Nephron (organoid): ENCODE data around the gene ST3GAL3.
A peak's percentile ranks its signal among the peaks of the same experiment; 100 is the strongest.

Source experiments
- H3K27ac Mint-ChIP-seq, 3 experiments: 2 replicates each; pipeline ENCODE4 v1.8.0; 2020; ENCODE audit warnings: mixed read lengths in 3 of 3, mild to moderate bottlenecking in 2 of 3, moderate library complexity in 1 of 3
- H3K27me3 Mint-ChIP-seq: 2 replicates; pipeline ENCODE4 v1.8.0; 2021; ENCODE audit warnings: low read depth, mild to moderate bottlenecking, moderate library complexity, mixed read lengths
- H3K36me3 Mint-ChIP-seq: 2 replicates; pipeline ENCODE4 v1.8.0; 2020; ENCODE audit warnings: low read depth, mixed read lengths
- H3K4me1 Mint-ChIP-seq: 2 replicates; pipeline ENCODE4 v1.8.0; 2020; ENCODE audit warnings: mixed read lengths
- H3K4me3 Mint-ChIP-seq, 3 experiments: 2 replicates each; pipeline ENCODE4 v1.8.0; 2020; ENCODE audit warnings: mild to moderate bottlenecking in 3 of 3, mixed read lengths in 3 of 3, moderate library complexity in 2 of 3
- H3K9me3 Mint-ChIP-seq: 2 replicates; pipeline ENCODE4 v1.8.0; 2020; ENCODE audit warnings: mixed read lengths
- TF ChIP-seq, protein P1 (sequence below), 3 experiments: fragments of 200-600 bp; sonication (generic); IDR thresholded peaks; one replicate each; pipeline ENCODE4 v1.5.0; 2021; ENCODE audit warnings: antibody characterized with exemption in 3 of 3; ENCODE audit not compliant: unreplicated experiment in 3 of 3

The ST3GAL3 gene

DNA sequence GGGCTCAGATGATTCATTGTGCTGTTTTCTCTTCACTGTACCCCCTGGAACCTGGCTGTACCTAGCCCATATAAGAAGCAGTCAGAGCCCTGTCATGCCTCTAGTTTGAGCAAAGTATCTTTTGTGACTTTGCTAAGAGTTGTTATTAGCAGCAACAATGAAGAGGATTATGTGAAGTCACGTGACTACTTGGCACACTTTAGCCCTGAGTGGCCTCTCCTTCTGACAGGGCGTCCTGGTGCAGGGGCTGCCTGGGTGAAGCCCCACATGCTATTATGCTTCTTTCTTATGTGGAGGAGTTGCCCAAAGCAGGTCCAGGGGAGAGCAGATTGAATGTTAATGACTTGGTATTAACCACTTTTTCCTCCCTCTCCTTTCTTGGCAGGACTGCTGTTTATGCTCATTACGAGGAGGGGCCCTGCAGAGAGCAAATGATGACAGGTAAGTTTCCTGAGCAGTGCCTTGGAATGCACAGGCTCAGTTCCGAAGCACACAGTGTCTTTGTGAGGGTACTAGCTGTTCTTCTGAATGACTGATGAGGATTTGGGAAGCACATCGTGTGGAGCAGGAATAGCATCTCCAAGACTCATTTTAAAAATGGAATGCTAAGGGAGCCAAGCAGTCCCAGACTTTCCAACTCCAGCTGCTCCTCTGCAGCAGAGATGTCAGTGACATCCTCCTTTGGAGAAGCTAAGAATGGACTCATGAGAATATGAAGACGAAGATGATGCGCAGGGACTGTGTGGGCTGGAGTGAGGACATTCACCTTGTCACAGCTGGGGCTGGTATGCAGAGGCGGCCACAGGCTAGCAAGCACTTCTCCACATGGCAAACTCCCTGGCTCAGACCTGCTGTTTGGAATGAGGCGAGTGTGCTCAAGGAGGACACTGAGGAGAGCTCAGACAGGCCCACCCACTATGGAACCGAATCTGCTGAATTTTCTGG is 15.2 kb upstream of the ST3GAL3 start:
- H3K27me3 Mint-ChIP-seq, result no peaks in the 10 kb centered on the region
- H3K27ac Mint-ChIP-seq, result peak overlapping the region; percentile 43 to 73 (median 60)
- no peaks in the 10 kb centered on the region for H3K9me3 Mint-ChIP-seq
- TF ChIP-seq, protein P1, sequence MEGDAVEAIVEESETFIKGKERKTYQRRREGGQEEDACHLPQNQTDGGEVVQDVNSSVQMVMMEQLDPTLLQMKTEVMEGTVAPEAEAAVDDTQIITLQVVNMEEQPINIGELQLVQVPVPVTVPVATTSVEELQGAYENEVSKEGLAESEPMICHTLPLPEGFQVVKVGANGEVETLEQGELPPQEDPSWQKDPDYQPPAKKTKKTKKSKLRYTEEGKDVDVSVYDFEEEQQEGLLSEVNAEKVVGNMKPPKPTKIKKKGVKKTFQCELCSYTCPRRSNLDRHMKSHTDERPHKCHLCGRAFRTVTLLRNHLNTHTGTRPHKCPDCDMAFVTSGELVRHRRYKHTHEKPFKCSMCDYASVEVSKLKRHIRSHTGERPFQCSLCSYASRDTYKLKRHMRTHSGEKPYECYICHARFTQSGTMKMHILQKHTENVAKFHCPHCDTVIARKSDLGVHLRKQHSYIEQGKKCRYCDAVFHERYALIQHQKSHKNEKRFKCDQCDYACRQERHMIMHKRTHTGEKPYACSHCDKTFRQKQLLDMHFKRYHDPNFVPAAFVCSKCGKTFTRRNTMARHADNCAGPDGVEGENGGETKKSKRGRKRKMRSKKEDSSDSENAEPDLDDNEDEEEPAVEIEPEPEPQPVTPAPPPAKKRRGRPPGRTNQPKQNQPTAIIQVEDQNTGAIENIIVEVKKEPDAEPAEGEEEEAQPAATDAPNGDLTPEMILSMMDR (IDR thresholded peaks at IDR 0.05; ENCODE audit: unreplicated experiment in 3 of 3), result no peak
- H3K4me1 Mint-ChIP-seq, result no peaks in the 10 kb centered on the region
- peaks cover 62% of the 10 kb centered on the region for H3K36me3 Mint-ChIP-seq
- no peak overlapping the region for H3K4me3 Mint-ChIP-seq

DNA sequence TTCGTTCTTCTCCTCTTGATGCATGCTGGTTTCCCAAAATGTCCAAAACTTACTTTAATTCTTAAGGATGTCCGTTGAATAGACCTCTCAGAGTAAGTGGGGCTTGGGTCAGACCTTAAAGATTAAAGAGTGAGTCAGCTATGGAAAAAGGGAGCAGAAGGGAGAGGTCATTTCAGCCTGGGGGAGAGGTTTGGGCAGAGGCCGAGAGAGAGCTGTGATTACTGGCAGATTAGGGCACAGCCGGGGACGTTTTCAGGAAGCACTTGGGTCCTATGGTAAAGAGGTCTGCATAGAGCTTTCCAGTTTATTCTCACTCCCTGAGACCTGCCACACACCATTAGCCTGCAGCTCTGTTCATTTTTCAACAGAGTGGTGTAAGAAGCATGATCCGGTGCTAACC is 14.0 kb upstream of the ST3GAL3 start:
- peaks cover 52% of the 10 kb centered on the region for H3K36me3 Mint-ChIP-seq
- no peaks in the 10 kb centered on the region for H3K27me3 Mint-ChIP-seq
- H3K4me3 Mint-ChIP-seq, result no peak overlapping the region
- TF ChIP-seq, protein P1 (IDR thresholded peaks at IDR 0.05; ENCODE audit: unreplicated experiment in 3 of 3), result no peak
- no peak overlapping the region for H3K27ac Mint-ChIP-seq
- no peaks in the 10 kb centered on the region for H3K9me3 Mint-ChIP-seq
- no peaks in the 10 kb centered on the region for H3K4me1 Mint-ChIP-seq

DNA sequence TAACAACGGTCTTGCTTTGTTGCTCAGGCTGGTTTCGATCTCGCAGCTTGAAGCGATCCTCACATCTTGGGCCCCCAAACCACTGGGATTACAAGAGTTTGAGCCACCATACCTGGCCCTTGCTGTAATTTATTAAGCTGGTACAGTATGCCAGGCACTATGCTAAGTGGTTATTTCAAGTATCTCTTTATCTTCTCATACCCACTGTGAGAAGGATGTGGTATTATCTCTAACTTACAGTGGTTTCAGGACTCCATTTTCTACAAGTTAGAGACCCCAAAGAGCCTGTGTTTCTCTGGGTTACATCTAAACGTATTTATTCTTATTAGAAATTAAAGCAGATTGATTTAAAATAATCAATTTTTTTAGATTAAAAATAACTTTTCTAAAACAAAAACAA is 8.1 kb upstream of the ST3GAL3 start:
- H3K27me3 Mint-ChIP-seq, result no peaks in the 10 kb centered on the region
- no peaks in the 10 kb centered on the region for H3K9me3 Mint-ChIP-seq
- H3K36me3 Mint-ChIP-seq, result peaks cover 38% of the 10 kb centered on the region
- H3K4me1 Mint-ChIP-seq, result no peaks in the 10 kb centered on the region
- TF ChIP-seq, protein P1 (IDR thresholded peaks at IDR 0.05; ENCODE audit: unreplicated experiment in 3 of 3), result no peak
- no peak overlapping the region for H3K4me3 Mint-ChIP-seq
- H3K27ac Mint-ChIP-seq, result no peak overlapping the region

DNA sequence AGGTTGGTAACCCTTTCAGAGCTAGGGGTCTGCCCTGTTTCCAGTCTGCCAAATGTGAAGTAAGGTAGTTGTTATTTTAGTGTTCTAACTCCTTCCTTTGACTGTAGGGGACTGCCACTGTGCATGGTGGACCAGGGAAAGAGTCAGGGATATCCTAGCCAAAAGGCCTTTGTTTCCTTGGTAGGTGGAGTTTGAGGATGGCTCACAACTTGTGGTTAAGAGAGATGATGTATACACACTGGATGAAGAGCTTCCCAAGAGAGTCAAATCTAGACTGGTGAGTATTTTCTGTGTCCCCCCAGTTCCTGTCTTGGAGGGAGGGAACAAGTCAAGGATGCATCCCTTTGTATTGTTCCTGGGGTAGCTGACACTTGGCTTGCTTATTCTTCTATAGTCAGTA is 3.5 kb upstream of the ST3GAL3 start:
- TF ChIP-seq, protein P1 (IDR thresholded peaks at IDR 0.05; ENCODE audit: unreplicated experiment in 3 of 3), result no peak
- H3K4me3 Mint-ChIP-seq, result peak overlapping the region in 2 of 3 experiments; percentile 1 to 47
- H3K27me3 Mint-ChIP-seq, result no peaks in the 10 kb centered on the region
- H3K36me3 Mint-ChIP-seq, result peaks cover 48% of the 10 kb centered on the region
- no peaks in the 10 kb centered on the region for H3K9me3 Mint-ChIP-seq
- H3K27ac Mint-ChIP-seq, result no peak overlapping the region
- peaks cover 10% of the 10 kb centered on the region for H3K4me1 Mint-ChIP-seq

DNA sequence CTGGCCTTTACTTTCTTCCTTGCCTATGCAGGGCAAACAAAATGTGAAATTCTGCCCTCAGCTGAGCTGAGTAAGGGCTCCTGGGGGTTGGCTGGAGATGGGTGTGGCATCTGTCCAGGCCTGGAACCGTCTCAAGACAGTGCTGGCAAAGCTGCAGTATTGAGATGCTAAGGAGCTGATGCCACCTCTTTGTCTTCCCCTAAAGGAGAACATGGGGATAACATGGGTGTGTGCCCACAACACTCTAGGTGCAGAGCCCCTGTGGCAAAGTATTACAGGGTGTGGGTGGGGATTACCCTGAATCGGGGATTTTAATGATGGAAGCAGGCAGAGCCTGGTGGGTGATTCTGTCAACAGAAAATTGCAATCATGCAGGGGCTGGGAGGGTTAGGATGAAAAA is 2.5 kb upstream of the ST3GAL3 start:
- TF ChIP-seq, protein P1 (IDR thresholded peaks at IDR 0.05; ENCODE audit: unreplicated experiment in 3 of 3), result no peak
- H3K36me3 Mint-ChIP-seq, result peaks cover 47% of the 10 kb centered on the region
- H3K27ac Mint-ChIP-seq, result no peak overlapping the region

DNA sequence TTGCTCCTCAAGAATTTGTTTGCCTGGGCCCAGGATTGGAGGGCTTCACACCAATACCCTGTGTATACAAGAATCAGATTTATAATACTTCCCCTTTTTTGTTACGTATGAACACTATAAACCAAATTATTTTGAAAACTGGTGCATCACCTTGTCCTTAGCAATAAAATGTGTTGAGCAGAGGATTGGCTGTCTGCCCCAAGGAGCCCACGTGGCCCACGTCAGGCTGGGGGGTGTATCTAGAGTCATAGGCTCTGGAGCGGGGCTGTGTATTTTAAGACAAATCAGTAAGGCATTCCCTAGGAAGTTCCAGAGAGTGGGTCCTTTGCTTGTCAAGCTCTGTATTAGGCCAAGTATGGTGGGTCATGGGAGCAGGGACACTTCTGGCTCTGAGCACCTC is 2.0 kb upstream of the ST3GAL3 start:
- TF ChIP-seq, protein P1 (IDR thresholded peaks at IDR 0.05; ENCODE audit: unreplicated experiment in 3 of 3), result no peak
- peaks cover 50% of the 10 kb centered on the region for H3K36me3 Mint-ChIP-seq
- H3K9me3 Mint-ChIP-seq, result no peaks in the 10 kb centered on the region
- H3K27ac Mint-ChIP-seq, result no peak overlapping the region
- no peaks in the 10 kb centered on the region for H3K27me3 Mint-ChIP-seq
- H3K4me1 Mint-ChIP-seq, result peaks cover 14% of the 10 kb centered on the region
- peak overlapping the region; percentile 86 to 88 (median 88) for H3K4me3 Mint-ChIP-seq

More for the DNA sequence above, 2.5 kb upstream of the ST3GAL3 start:
- H3K9me3 Mint-ChIP-seq, result no peaks in the 10 kb centered on the region
- H3K27me3 Mint-ChIP-seq, result no peaks in the 10 kb centered on the region
- H3K4me3 Mint-ChIP-seq, result peak overlapping the region; percentile 59 to 74 (median 74)
- H3K4me1 Mint-ChIP-seq, result peaks cover 13% of the 10 kb centered on the region
